GM12878 (cell line): ENCODE measurements around the gene RAP1GAP2.

Experiments used
- JUNB ChIP-seq: IDR thresholded peaks from 2 replicates; pipeline ENCODE4 v1.6.1; 2016; ENCODE audit warnings: antibody characterized with exemption, mild to moderate bottlenecking
- MYC ChIP-seq: IDR thresholded peaks from 2 replicates; pipeline ENCODE4 v1.6.1; 2011; ENCODE audit warnings: mild to moderate bottlenecking, low read length, moderate library complexity, inconsistent platforms; ENCODE audit not compliant: insufficient read depth, insufficient replicate concordance, insufficient read length, severe bottlenecking
- PBX3 ChIP-seq: IDR thresholded peaks from 2 replicates; pipeline ENCODE4 v1.6.1; 2011; ENCODE audit warnings: mild to moderate bottlenecking, low read depth, low read length, moderate library complexity; ENCODE audit not compliant: insufficient replicate concordance
- TF ChIP-seq, protein P1 (sequence below), 3 experiments: IDR thresholded peaks in 2 of 3; conservative IDR thresholded peaks in 1 of 3; 2 replicates each; pipeline ENCODE4 v1.5.1; 2011; ENCODE audit warnings: low read depth in 3 of 3, low read length in 3 of 3, mild to moderate bottlenecking in 3 of 3, control low read depth in 2 of 3, moderate library complexity in 2 of 3, inconsistent platforms in 1 of 3, mixed read lengths in 1 of 3; ENCODE audit not compliant: control insufficient read depth in 2 of 3, insufficient read depth in 1 of 3; ENCODE audit errors: extremely low read depth in 1 of 3

GRCh38 chr17:2854143-2855055, 58.2 kb downstream of the RAP1GAP2 start:
- no peak for TF ChIP-seq MYC
- TF ChIP-seq JUNB: no peak
- TF ChIP-seq, protein P1, sequence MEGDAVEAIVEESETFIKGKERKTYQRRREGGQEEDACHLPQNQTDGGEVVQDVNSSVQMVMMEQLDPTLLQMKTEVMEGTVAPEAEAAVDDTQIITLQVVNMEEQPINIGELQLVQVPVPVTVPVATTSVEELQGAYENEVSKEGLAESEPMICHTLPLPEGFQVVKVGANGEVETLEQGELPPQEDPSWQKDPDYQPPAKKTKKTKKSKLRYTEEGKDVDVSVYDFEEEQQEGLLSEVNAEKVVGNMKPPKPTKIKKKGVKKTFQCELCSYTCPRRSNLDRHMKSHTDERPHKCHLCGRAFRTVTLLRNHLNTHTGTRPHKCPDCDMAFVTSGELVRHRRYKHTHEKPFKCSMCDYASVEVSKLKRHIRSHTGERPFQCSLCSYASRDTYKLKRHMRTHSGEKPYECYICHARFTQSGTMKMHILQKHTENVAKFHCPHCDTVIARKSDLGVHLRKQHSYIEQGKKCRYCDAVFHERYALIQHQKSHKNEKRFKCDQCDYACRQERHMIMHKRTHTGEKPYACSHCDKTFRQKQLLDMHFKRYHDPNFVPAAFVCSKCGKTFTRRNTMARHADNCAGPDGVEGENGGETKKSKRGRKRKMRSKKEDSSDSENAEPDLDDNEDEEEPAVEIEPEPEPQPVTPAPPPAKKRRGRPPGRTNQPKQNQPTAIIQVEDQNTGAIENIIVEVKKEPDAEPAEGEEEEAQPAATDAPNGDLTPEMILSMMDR (IDR thresholded peaks at IDR 0.05 in 2 of 3, conservative IDR thresholded peaks at IDR 0.05 in 1 of 3; ENCODE audit: control insufficient read depth in 2 of 3, extremely low read depth in 1 of 3, insufficient read depth in 1 of 3, low read depth in 3 of 3, low read length in 3 of 3): no peak
- no peak for TF ChIP-seq PBX3
